Bronchial epithelial cell (primary cell): ENCODE data around the gene SLC35F4. TPM values are rescaled to one million over a fixed set of nuclear protein-coding genes. Genes with fewer than 3 reads are reported as not detected.

Experiments
- DNase-seq: peaks from one replicate; pipeline ENCODE4 v3.0.0-alpha.2; 2010; ENCODE audit warnings: low read depth
- FAIRE-seq: peaks from 2 replicates; lab custom pipeline; 2011; peaks lifted over from hg19 to GRCh38; lab: Jason Lieb, UNC
- H3K27me3 ChIP-seq: 2 replicates; pipeline ENCODE4 v1.5.1; 2011; ENCODE audit warnings: low read length; ENCODE audit not compliant: control insufficient read depth, insufficient read depth
- H3K36me3 ChIP-seq: 2 replicates; pipeline ENCODE4 v1.5.1; 2011; ENCODE audit warnings: low read length; ENCODE audit not compliant: control insufficient read depth, insufficient read depth
- H3K4me3 ChIP-seq: 2 replicates; pipeline ENCODE4 v1.5.1; 2011; ENCODE audit warnings: mild to moderate bottlenecking, low read depth, low read length, control low read depth
- total RNA-seq: library from RNA; depleted of rRNA; stranded (reverse); fragments of >200 nt; gene quantifications from 2 replicates; pipeline ENCODE4 v1.2.1, GENCODE V29; 2014
- TF ChIP-seq, protein P1 (sequence below): IDR thresholded peaks from 2 replicates; pipeline ENCODE4 v1.5.1; 2011; ENCODE audit warnings: mild to moderate bottlenecking, moderate library complexity, low read length, control low read depth, inconsistent platforms; ENCODE audit not compliant: insufficient read depth, severe bottlenecking

Gene SLC35F4
- total RNA-seq, 1 donor from 2014 or later: not detected

DNA sequence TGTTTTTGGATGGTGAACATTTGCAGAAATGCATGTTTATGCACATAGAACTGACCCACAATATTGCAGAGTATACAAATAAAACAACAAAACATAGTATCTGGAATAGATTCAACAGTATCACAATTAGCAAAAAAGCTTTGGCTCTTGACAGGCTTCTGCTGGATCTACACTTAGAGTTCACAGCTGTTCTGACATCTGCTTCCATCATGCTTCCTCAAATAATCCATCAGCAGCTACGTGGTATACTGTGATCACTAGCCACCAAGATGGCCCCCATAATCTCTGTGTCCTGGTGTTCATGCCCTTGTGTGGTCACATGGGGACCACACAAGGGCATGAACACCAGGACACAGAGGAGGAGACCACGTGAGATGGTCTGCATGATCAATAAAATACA, 205.7 kb downstream of the SLC35F4 start:
- TF ChIP-seq, protein P1, sequence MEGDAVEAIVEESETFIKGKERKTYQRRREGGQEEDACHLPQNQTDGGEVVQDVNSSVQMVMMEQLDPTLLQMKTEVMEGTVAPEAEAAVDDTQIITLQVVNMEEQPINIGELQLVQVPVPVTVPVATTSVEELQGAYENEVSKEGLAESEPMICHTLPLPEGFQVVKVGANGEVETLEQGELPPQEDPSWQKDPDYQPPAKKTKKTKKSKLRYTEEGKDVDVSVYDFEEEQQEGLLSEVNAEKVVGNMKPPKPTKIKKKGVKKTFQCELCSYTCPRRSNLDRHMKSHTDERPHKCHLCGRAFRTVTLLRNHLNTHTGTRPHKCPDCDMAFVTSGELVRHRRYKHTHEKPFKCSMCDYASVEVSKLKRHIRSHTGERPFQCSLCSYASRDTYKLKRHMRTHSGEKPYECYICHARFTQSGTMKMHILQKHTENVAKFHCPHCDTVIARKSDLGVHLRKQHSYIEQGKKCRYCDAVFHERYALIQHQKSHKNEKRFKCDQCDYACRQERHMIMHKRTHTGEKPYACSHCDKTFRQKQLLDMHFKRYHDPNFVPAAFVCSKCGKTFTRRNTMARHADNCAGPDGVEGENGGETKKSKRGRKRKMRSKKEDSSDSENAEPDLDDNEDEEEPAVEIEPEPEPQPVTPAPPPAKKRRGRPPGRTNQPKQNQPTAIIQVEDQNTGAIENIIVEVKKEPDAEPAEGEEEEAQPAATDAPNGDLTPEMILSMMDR: no peak
- FAIRE-seq (no peak), DNase-seq (no peak)
- Histone ChIP-seq H3K36me3 (no peaks in the 10 kb centered on the region), H3K4me3 (no peak overlapping the region), H3K27me3 (peaks cover 7% of the 10 kb centered on the region)

GRCh38 chr14:57659052-57659451, 206.8 kb downstream of the SLC35F4 start:
- FAIRE-seq (peak; percentile 90), DNase-seq (no peak)
- H3K27me3 ChIP-seq: peaks cover 7% of the 10 kb centered on the region
- TF ChIP-seq, protein P1: no peak
- H3K4me3 ChIP-seq: no peak overlapping the region
- no peaks in the 10 kb centered on the region for H3K36me3 ChIP-seq

GRCh38 chr14:57657487-57657886, 208.4 kb downstream of the SLC35F4 start:
- DNase-seq (peak; percentile 82), FAIRE-seq (no peak)
- Histone ChIP-seq H3K4me3 (no peak overlapping the region), H3K27me3 (peaks cover 7% of the 10 kb centered on the region), H3K36me3 (no peaks in the 10 kb centered on the region)
- TF ChIP-seq, protein P1: no peak

GRCh38 chr14:57656853-57657252, 209.0 kb downstream of the SLC35F4 start:
- Histone ChIP-seq H3K36me3 (no peaks in the 10 kb centered on the region), H3K27me3 (peaks cover 7% of the 10 kb centered on the region), H3K4me3 (no peak overlapping the region)
- peak; percentile 93 for FAIRE-seq
- TF ChIP-seq, protein P1: no peak
- peak; percentile 93 for DNase-seq

GRCh38 chr14:57652769-57653168, 213.1 kb downstream of the SLC35F4 start:
- TF ChIP-seq, protein P1: no peak
- no peak overlapping the region for H3K4me3 ChIP-seq
- peaks cover 4% of the 10 kb centered on the region for H3K27me3 ChIP-seq
- FAIRE-seq (no peak), DNase-seq (no peak)
- no peaks in the 10 kb centered on the region for H3K36me3 ChIP-seq

GRCh38 chr14:57641776-57642175, 224.1 kb downstream of the SLC35F4 start:
- DNase-seq: no peak
- Histone ChIP-seq H3K36me3 (no peaks in the 10 kb centered on the region), H3K27me3 (no peaks in the 10 kb centered on the region), H3K4me3 (no peak overlapping the region)
- TF ChIP-seq, protein P1: no peak
- FAIRE-seq: no peak
